DOHH2 (cell line): ENCODE data around the gene GLYR1.

Experiments
- EZH2phosphoT487 ChIP-seq: fragments of 200-600 bp; sonication (generic); IDR thresholded peaks from 2 replicates; pipeline ENCODE4 v1.6.1; 2017; ENCODE audit warnings: borderline replicate concordance, mild to moderate bottlenecking, antibody characterized with exemption, low read length, moderate library complexity, mixed read lengths
- TF ChIP-seq, protein P1 (sequence below): fragments of 200-600 bp; sonication (generic); IDR thresholded peaks from one replicate; pipeline ENCODE4 v1.5.1; 2014; ENCODE audit warnings: antibody characterized with exemption, mild to moderate bottlenecking, low read depth, low read length; ENCODE audit not compliant: poor library complexity, severe bottlenecking

GRCh38 chr16:4790871-4791270 lies 56.2 kb downstream of the GLYR1 start:
- TF ChIP-seq, protein P1, sequence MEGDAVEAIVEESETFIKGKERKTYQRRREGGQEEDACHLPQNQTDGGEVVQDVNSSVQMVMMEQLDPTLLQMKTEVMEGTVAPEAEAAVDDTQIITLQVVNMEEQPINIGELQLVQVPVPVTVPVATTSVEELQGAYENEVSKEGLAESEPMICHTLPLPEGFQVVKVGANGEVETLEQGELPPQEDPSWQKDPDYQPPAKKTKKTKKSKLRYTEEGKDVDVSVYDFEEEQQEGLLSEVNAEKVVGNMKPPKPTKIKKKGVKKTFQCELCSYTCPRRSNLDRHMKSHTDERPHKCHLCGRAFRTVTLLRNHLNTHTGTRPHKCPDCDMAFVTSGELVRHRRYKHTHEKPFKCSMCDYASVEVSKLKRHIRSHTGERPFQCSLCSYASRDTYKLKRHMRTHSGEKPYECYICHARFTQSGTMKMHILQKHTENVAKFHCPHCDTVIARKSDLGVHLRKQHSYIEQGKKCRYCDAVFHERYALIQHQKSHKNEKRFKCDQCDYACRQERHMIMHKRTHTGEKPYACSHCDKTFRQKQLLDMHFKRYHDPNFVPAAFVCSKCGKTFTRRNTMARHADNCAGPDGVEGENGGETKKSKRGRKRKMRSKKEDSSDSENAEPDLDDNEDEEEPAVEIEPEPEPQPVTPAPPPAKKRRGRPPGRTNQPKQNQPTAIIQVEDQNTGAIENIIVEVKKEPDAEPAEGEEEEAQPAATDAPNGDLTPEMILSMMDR: no peak
- TF ChIP-seq EZH2phosphoT487: no peak
